ENCODE measurements around the gene DRC3. TPM values are rescaled to one million over a fixed set of nuclear protein-coding genes. Genes with fewer than 3 reads are reported as not detected.

Gene DRC3
- total and polyA plus RNA-seq, 2 experiments from 2014 or later: 1.1 to 1.8 TPM

DNA sequence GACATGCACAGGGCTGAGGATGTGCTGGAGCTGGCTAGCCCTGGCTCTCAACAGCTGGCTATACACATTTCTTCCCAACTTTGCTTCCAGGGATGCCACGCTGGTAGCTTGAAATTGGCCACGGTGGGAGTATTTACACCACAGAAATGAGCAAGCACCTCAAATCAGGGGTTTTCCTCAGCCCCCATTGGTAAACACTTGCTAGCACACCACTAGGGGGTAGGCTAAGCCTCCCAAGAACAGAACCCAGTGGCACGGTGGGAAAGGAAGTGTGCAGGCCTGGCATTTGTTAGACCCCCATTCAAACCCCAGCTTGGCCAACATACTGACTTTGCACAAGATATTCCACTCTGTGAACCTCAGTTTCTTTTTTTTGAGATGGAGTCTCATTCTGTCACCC is 12.9 kb downstream of the DRC3 start:
- no peak for TF ChIP-seq EZH2 (IDR thresholded peaks at IDR 0.05; ENCODE audit: borderline replicate concordance)
- no peak for TF ChIP-seq EZH2phosphoT487 (IDR thresholded peaks at IDR 0.05; ENCODE audit: low read depth, severe bottlenecking, unreplicated experiment)
- TF ChIP-seq, protein P1, sequence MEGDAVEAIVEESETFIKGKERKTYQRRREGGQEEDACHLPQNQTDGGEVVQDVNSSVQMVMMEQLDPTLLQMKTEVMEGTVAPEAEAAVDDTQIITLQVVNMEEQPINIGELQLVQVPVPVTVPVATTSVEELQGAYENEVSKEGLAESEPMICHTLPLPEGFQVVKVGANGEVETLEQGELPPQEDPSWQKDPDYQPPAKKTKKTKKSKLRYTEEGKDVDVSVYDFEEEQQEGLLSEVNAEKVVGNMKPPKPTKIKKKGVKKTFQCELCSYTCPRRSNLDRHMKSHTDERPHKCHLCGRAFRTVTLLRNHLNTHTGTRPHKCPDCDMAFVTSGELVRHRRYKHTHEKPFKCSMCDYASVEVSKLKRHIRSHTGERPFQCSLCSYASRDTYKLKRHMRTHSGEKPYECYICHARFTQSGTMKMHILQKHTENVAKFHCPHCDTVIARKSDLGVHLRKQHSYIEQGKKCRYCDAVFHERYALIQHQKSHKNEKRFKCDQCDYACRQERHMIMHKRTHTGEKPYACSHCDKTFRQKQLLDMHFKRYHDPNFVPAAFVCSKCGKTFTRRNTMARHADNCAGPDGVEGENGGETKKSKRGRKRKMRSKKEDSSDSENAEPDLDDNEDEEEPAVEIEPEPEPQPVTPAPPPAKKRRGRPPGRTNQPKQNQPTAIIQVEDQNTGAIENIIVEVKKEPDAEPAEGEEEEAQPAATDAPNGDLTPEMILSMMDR (IDR thresholded peaks at IDR 0.05; ENCODE audit: poor library complexity): no peak
- Histone ChIP-seq H3K27me3 (no peaks in the 10 kb centered on the region), H3K4me3 (no peak overlapping the region), H3K9me2 (replicated peaks; ENCODE audit: insufficient read depth) (no peaks in the 10 kb centered on the region), H4K20me1 (ENCODE audit: insufficient read depth, poor library complexity, severe bottlenecking) (no peaks in the 10 kb centered on the region), H3K79me2 (no peaks in the 10 kb centered on the region), H3K9me3 (ENCODE audit: low read depth) (no peaks in the 10 kb centered on the region), H3K4me1 (ENCODE audit: insufficient read depth) (no peaks in the 10 kb centered on the region), H3K36me3 (replicated peaks; ENCODE audit: insufficient read depth, low read depth) (no peaks in the 10 kb centered on the region), H3K4me2 (no peak overlapping the region), H2AFZ (no peak overlapping the region), H3K27ac (no peak overlapping the region)
- 81% methylated on average over 3 of the region's 3 CpGs for WGBS (ENCODE audit: low lambda C conversion rate, missing lambda C conversion rate)
- DNase-seq (ENCODE audit: low spot score): no peak

DNA sequence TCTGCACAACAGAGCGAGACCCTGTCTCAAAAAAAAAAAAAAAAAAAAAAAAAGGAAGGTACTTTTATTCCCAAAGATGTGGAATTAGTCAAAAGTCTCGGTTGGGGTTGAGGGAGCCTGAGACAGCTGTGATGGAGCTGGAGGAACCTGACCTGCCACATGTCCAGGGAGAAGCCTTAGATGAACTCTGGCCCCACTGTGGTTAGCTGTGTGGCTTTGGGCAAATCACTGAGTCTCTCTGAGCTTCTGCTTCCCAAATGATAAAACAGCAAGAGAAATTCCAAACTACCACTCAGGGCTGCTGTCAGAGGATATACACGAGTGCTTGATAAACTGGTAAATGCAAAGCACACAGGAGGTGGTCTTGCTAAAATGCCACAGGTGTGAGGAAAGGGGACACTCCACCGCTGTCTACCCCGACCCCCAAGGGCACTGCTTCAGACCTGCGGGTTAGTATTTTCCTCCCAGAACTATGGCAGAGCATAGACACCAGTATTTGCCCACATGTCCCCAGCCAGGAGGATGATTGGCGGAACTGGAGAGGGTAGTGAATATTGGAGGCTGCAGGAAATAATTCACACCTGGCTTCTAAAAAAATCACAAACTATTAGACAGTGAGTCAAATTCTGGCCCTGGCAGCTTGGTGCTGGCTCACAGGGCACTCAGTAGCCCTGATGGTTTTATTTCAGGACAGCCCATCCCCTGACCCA is 14.7 kb downstream of the DRC3 start:
- Histone ChIP-seq H3K36me3 (replicated peaks; ENCODE audit: insufficient read depth, low read depth) (no peaks in the 10 kb centered on the region), H3K79me2 (no peaks in the 10 kb centered on the region), H4K20me1 (ENCODE audit: insufficient read depth, poor library complexity, severe bottlenecking) (no peaks in the 10 kb centered on the region), H3K4me3 (no peak overlapping the region), H3K4me2 (no peak overlapping the region), H3K27ac (no peak overlapping the region), H3K9me2 (replicated peaks; ENCODE audit: insufficient read depth) (no peaks in the 10 kb centered on the region), H3K27me3 (no peaks in the 10 kb centered on the region), H3K4me1 (ENCODE audit: insufficient read depth) (no peaks in the 10 kb centered on the region), H2AFZ (no peak overlapping the region), H3K9me3 (ENCODE audit: low read depth) (no peaks in the 10 kb centered on the region)
- DNase-seq (ENCODE audit: low spot score): no peak
- TF ChIP-seq, protein P1 (IDR thresholded peaks at IDR 0.05; ENCODE audit: poor library complexity): no peak
- TF ChIP-seq EZH2 (IDR thresholded peaks at IDR 0.05; ENCODE audit: borderline replicate concordance) (no peak), EZH2phosphoT487 (IDR thresholded peaks at IDR 0.05; ENCODE audit: low read depth, severe bottlenecking, unreplicated experiment) (no peak)
- WGBS (ENCODE audit: low lambda C conversion rate, missing lambda C conversion rate): 79% methylated on average over 7 of the region's 7 CpGs

DNA sequence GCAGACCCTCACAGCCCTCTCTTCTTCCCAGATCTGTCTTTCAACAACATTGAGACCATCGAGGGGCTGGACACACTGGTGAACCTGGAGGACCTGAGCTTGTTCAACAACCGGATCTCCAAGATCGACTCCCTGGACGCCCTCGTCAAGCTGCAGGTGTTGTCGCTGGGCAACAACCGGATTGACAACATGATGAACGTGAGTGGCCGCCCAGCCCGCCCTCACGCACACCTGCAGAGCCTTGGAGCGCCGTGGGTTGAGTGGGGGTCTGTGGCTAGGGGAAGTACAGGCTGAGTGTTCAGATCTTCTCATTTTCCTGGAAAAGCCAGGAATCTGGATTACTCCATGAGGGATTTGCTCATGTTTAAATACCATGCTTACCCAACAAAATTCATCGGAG is 15.2 kb downstream of the DRC3 start:
- Histone ChIP-seq H3K4me3 (no peak overlapping the region), H3K4me1 (ENCODE audit: insufficient read depth) (no peaks in the 10 kb centered on the region), H3K4me2 (no peak overlapping the region), H3K27ac (no peak overlapping the region), H3K9me3 (ENCODE audit: low read depth) (no peaks in the 10 kb centered on the region), H3K79me2 (no peaks in the 10 kb centered on the region), H3K36me3 (replicated peaks; ENCODE audit: insufficient read depth, low read depth) (no peaks in the 10 kb centered on the region), H2AFZ (no peak overlapping the region), H3K9me2 (replicated peaks; ENCODE audit: insufficient read depth) (no peaks in the 10 kb centered on the region), H3K27me3 (no peaks in the 10 kb centered on the region), H4K20me1 (ENCODE audit: insufficient read depth, poor library complexity, severe bottlenecking) (no peaks in the 10 kb centered on the region)
- TF ChIP-seq EZH2phosphoT487 (IDR thresholded peaks at IDR 0.05; ENCODE audit: low read depth, severe bottlenecking, unreplicated experiment) (no peak), EZH2 (IDR thresholded peaks at IDR 0.05; ENCODE audit: borderline replicate concordance) (no peak)
- TF ChIP-seq, protein P1 (IDR thresholded peaks at IDR 0.05; ENCODE audit: poor library complexity): no peak
- DNase-seq (ENCODE audit: low spot score): no peak
- 75% methylated on average over 14 of the region's 14 CpGs for WGBS (ENCODE audit: low lambda C conversion rate, missing lambda C conversion rate)
